ENCODE measurements around the gene NLGN1. TPM values are rescaled to one million over a fixed set of nuclear protein-coding genes. Genes with fewer than 3 reads are reported as not detected.

The NLGN1 gene
- polyA plus RNA-seq, 1 donor from 2014 or later, result 2.7 TPM

- TF ChIP-seq RAD21 (conservative IDR thresholded peaks at IDR 0.05) (no peak), EZH2 (IDR thresholded peaks at IDR 0.05; ENCODE audit: borderline replicate concordance, insufficient read depth, low read length, poor library complexity, severe bottlenecking) (no peak), SMC3 (conservative IDR thresholded peaks at IDR 0.05; ENCODE audit: poor library complexity) (no peak), POLR2AphosphoS5 (IDR thresholded peaks at IDR 0.05) (no peak), EP300 (conservative IDR thresholded peaks at IDR 0.05; ENCODE audit: poor library complexity, severe bottlenecking) (no peak), REST (IDR thresholded peaks at IDR 0.05; ENCODE audit: borderline replicate concordance) (no peak), TAF1 (IDR thresholded peaks at IDR 0.05; ENCODE audit: low read depth) (no peak), MXI1 (conservative IDR thresholded peaks at IDR 0.05; ENCODE audit: poor library complexity, severe bottlenecking) (no peak), CTCF (IDR thresholded peaks at IDR 0.05; ENCODE audit: poor library complexity, severe bottlenecking) (no peak)
- no peak overlapping the region for H3K27ac ChIP-seq (ENCODE audit: low read length)
- H3K9me2 ChIP-seq (ENCODE audit: insufficient read depth, low read length), result no peaks in the 10 kb centered on the region
- no peak overlapping the region for H2AFZ ChIP-seq (ENCODE audit: low read depth, low read length)
- H3K4me2 ChIP-seq (ENCODE audit: low read length), result no peak overlapping the region
- H4K20me1 ChIP-seq (ENCODE audit: insufficient read depth), result no peaks in the 10 kb centered on the region
- H3K4me3 ChIP-seq (ENCODE audit: low read length), result no peak overlapping the region
- H3K79me2 ChIP-seq (replicated peaks; ENCODE audit: insufficient read depth, low read length), result no peaks in the 10 kb centered on the region
- no peaks in the 10 kb centered on the region for H3F3A ChIP-seq (ENCODE audit: insufficient read depth, low read length, poor library complexity, severe bottlenecking)
- no peak overlapping the region for H3K9ac ChIP-seq (ENCODE audit: low read length)
- H3K36me3 ChIP-seq (ENCODE audit: insufficient read depth, low read length), result no peaks in the 10 kb centered on the region
- H3K9me3 ChIP-seq (ENCODE audit: low read length), result no peaks in the 10 kb centered on the region
- no peaks in the 10 kb centered on the region for H3K27me3 ChIP-seq (ENCODE audit: insufficient read depth, low read depth, low read length)
These were observed 18.5 kb downstream of the NLGN1 start for GRCh38 chr3:173416070-173416469.

GRCh38 chr3:173429076-173429475 lies 31.5 kb downstream of the NLGN1 start:
- no peak for TF ChIP-seq POLR2AphosphoS5 (IDR thresholded peaks at IDR 0.05)
- no peak for TF ChIP-seq REST (IDR thresholded peaks at IDR 0.05; ENCODE audit: borderline replicate concordance)
- no peak for TF ChIP-seq SMC3 (conservative IDR thresholded peaks at IDR 0.05; ENCODE audit: poor library complexity)
- TF ChIP-seq EP300 (conservative IDR thresholded peaks at IDR 0.05; ENCODE audit: poor library complexity, severe bottlenecking), result no peak
- no peak for TF ChIP-seq CTCF (IDR thresholded peaks at IDR 0.05; ENCODE audit: poor library complexity, severe bottlenecking)
- no peak for TF ChIP-seq TAF1 (IDR thresholded peaks at IDR 0.05; ENCODE audit: low read depth)
- no peak for TF ChIP-seq RAD21 (conservative IDR thresholded peaks at IDR 0.05)
- no peak for TF ChIP-seq MXI1 (conservative IDR thresholded peaks at IDR 0.05; ENCODE audit: poor library complexity, severe bottlenecking)
- no peak for TF ChIP-seq EZH2 (IDR thresholded peaks at IDR 0.05; ENCODE audit: borderline replicate concordance, insufficient read depth, low read length, poor library complexity, severe bottlenecking)
- Histone ChIP-seq H3K9ac (ENCODE audit: low read length) (no peak overlapping the region), H3K79me2 (replicated peaks; ENCODE audit: insufficient read depth, low read length) (no peaks in the 10 kb centered on the region), H3K4me3 (ENCODE audit: low read length) (no peak overlapping the region), H3K9me2 (ENCODE audit: insufficient read depth, low read length) (no peaks in the 10 kb centered on the region), H3K4me2 (ENCODE audit: low read length) (no peak overlapping the region), H2AFZ (ENCODE audit: low read depth, low read length) (no peak overlapping the region), H3K36me3 (ENCODE audit: insufficient read depth, low read length) (no peaks in the 10 kb centered on the region), H3F3A (ENCODE audit: insufficient read depth, low read length, poor library complexity, severe bottlenecking) (no peaks in the 10 kb centered on the region), H4K20me1 (ENCODE audit: insufficient read depth) (no peaks in the 10 kb centered on the region), H3K9me3 (ENCODE audit: low read length) (peaks cover 9% of the 10 kb centered on the region), H3K27ac (ENCODE audit: low read length) (no peak overlapping the region), H3K27me3 (ENCODE audit: insufficient read depth, low read depth, low read length) (no peaks in the 10 kb centered on the region)

Data from neural cell (in vitro differentiated cells).